Measurements from ENCODE around the gene GNB1.

DNA sequence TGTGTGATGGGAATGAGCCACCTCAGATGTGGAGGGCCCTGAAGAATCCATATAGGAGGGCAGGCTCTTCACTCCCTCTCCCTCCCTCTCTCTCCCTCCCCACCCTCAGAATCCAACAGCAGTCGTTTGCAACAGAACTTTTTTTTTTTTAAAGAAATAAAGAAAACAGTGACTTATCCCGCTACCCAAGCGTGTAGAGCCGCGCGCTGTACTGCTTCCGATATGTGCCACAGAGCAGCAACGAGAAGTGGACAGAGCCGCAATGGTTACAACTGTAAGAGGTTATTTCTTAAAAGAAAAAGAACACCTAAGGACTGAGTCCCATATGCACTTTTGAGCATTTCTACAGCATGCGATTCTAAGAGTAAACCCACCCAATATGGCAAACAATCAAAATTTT is 105.2 kb downstream of the GNB1 start:
- TF ChIP-seq, protein P1, sequence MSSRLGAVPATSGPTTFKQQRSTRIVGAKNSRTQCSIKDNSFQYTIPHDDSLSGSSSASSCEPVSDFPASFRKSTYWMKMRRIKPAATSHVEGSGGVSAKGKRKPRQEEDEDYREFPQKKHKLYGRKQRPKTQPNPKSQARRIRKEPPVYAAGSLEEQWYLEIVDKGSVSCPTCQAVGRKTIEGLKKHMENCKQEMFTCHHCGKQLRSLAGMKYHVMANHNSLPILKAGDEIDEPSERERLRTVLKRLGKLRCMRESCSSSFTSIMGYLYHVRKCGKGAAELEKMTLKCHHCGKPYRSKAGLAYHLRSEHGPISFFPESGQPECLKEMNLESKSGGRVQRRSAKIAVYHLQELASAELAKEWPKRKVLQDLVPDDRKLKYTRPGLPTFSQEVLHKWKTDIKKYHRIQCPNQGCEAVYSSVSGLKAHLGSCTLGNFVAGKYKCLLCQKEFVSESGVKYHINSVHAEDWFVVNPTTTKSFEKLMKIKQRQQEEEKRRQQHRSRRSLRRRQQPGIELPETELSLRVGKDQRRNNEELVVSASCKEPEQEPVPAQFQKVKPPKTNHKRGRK (tag; IDR thresholded peaks at IDR 0.05) = no peak
- TF ChIP-seq ZZZ3 (IDR thresholded peaks at IDR 0.05) (no peak), NRF1 (conservative IDR thresholded peaks at IDR 0.05 in 1 of 2, IDR thresholded peaks at IDR 0.05 in 1 of 2) (no peak), CHD4 (IDR thresholded peaks at IDR 0.05; ENCODE audit: insufficient read depth, insufficient replicate concordance, low read depth, low read length, poor library complexity, severe bottlenecking) (no peak), HNRNPK (IDR thresholded peaks at IDR 0.05; ENCODE audit: low read depth, low read length, poor library complexity, severe bottlenecking) (no peak)
- TF ChIP-seq, protein P2, sequence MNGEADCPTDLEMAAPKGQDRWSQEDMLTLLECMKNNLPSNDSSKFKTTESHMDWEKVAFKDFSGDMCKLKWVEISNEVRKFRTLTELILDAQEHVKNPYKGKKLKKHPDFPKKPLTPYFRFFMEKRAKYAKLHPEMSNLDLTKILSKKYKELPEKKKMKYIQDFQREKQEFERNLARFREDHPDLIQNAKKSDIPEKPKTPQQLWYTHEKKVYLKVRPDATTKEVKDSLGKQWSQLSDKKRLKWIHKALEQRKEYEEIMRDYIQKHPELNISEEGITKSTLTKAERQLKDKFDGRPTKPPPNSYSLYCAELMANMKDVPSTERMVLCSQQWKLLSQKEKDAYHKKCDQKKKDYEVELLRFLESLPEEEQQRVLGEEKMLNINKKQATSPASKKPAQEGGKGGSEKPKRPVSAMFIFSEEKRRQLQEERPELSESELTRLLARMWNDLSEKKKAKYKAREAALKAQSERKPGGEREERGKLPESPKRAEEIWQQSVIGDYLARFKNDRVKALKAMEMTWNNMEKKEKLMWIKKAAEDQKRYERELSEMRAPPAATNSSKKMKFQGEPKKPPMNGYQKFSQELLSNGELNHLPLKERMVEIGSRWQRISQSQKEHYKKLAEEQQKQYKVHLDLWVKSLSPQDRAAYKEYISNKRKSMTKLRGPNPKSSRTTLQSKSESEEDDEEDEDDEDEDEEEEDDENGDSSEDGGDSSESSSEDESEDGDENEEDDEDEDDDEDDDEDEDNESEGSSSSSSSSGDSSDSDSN (IDR thresholded peaks at IDR 0.05; ENCODE audit: borderline replicate concordance in 1 of 2, low read depth in 2 of 2, low read length in 2 of 2) = no peak
